HG03558 (cell line): ENCODE results near the gene DLK1.

Experiments
- ATAC-seq: cut with Tn5 transposase; IDR thresholded peaks from one replicate; pipeline ENCODE4 v1.9.1; 2021; ENCODE audit warnings: moderate number of reproducible peaks; ENCODE audit not compliant: unreplicated experiment; ENCODE audit errors: extremely low read depth

The DLK1 gene

GRCh38 chr14:100692859-100693558, 33.7 kb upstream of the DLK1 start:
- no peak for ATAC-seq

GRCh38 chr14:100693877-100694578, 32.7 kb upstream of the DLK1 start:
- ATAC-seq: no peak

- no peak for ATAC-seq
Observed at GRCh38 chr14:100694579-100695422, 31.9 kb upstream of the DLK1 start.

GRCh38 chr14:100695423-100695738, 31.3 kb upstream of the DLK1 start:
- ATAC-seq: no peak

GRCh38 chr14:100696008-100696407, 30.7 kb upstream of the DLK1 start:
- no peak for ATAC-seq

- no peak for ATAC-seq
Observed at GRCh38 chr14:100696590-100696989, 30.1 kb upstream of the DLK1 start.

GRCh38 chr14:100698066-100698465, 28.6 kb upstream of the DLK1 start:
- no peak for ATAC-seq

GRCh38 chr14:100698666-100699448, 27.8 kb upstream of the DLK1 start:
- no peak for ATAC-seq

GRCh38 chr14:100701314-100701713, 25.4 kb upstream of the DLK1 start:
- no peak for ATAC-seq

- ATAC-seq: no peak
Observed at GRCh38 chr14:100702590-100702989, 24.1 kb upstream of the DLK1 start.

GRCh38 chr14:100703386-100704220, 23.1 kb upstream of the DLK1 start:
- ATAC-seq: no peak

- ATAC-seq: no peak
Observed at GRCh38 chr14:100706200-100706599, 20.5 kb upstream of the DLK1 start.

GRCh38 chr14:100706860-100707259, 19.8 kb upstream of the DLK1 start:
- no peak for ATAC-seq

GRCh38 chr14:100708425-100709288, 18.0 kb upstream of the DLK1 start:
- ATAC-seq: no peak

GRCh38 chr14:100709289-100710284, 17.1 kb upstream of the DLK1 start:
- ATAC-seq: no peak

- no peak for ATAC-seq
Observed at GRCh38 chr14:100710391-100710790, 16.3 kb upstream of the DLK1 start.

GRCh38 chr14:100710826-100711462, 15.7 kb upstream of the DLK1 start:
- ATAC-seq: no peak
